GM23338 (cell line): ENCODE results near the gene FLVCR1. TPM values are rescaled to one million over a fixed set of nuclear protein-coding genes. Genes with fewer than 3 reads are reported as not detected.

Experiments
- ATAC-seq: fragments of 200-7000 bp; cut with Tn5 transposase; 3 replicates; pipeline ENCODE4 v1.9.1; 2020
- DNase-seq: peaks from one replicate; pipeline ENCODE4 v3.0.0-alpha.2; 2015; ENCODE audit warnings: low spot score
- H2AFZ ChIP-seq: fragments of 200-600 bp; sonication (generic); 2 replicates; pipeline ENCODE4 v1.8.0; 2016; ENCODE audit warnings: antibody characterized with exemption, mild to moderate bottlenecking, moderate library complexity
- H3F3A ChIP-seq: fragments of 200-600 bp; sonication (generic); replicated peaks from 2 replicates; pipeline ENCODE4 v1.8.0; 2017; ENCODE audit warnings: antibody characterized with exemption, mixed run types, low read depth
- H3K27ac ChIP-seq: fragments of 200-600 bp; sonication (generic); 2 replicates; pipeline ENCODE4 v1.6.1; 2016; ENCODE audit warnings: low read depth
- H3K27me3 ChIP-seq: fragments of 200-600 bp; sonication (generic); 2 replicates; pipeline ENCODE4 v1.8.0; 2016; ENCODE audit warnings: mild to moderate bottlenecking, mixed run types, moderate library complexity; ENCODE audit not compliant: insufficient read depth
- H3K36me3 ChIP-seq: fragments of 200-600 bp; sonication (generic); 2 replicates; pipeline ENCODE4 v1.8.0; 2016; ENCODE audit warnings: mild to moderate bottlenecking; ENCODE audit not compliant: insufficient read depth
- H3K4me1 ChIP-seq: fragments of 200-600 bp; sonication (generic); 2 replicates; pipeline ENCODE4 v1.8.0; 2016; ENCODE audit warnings: mild to moderate bottlenecking, moderate library complexity; ENCODE audit not compliant: insufficient read depth
- H3K4me2 ChIP-seq: fragments of 200-600 bp; sonication (generic); 2 replicates; pipeline ENCODE4 v1.7.1; 2017; ENCODE audit warnings: mixed run types
- H3K4me3 ChIP-seq: fragments of 200-600 bp; sonication (generic); 2 replicates; pipeline ENCODE4 v1.6.1; 2016; ENCODE audit warnings: mixed run types
- H3K79me2 ChIP-seq: fragments of 200-600 bp; sonication (generic); replicated peaks from 2 replicates; pipeline ENCODE4 v1.8.0; 2017; ENCODE audit warnings: mild to moderate bottlenecking; ENCODE audit not compliant: insufficient read depth
- H3K9me2 ChIP-seq: fragments of 200-600 bp; sonication (generic); 2 replicates; pipeline ENCODE4 v1.8.0; 2017; ENCODE audit not compliant: insufficient read depth
- H4K20me1 ChIP-seq: fragments of 200-600 bp; sonication (generic); replicated peaks from 2 replicates; pipeline ENCODE4 v1.8.0; 2017; ENCODE audit warnings: mild to moderate bottlenecking; ENCODE audit not compliant: insufficient read depth
- H3K27ac Mint-ChIP-seq: 2 replicates; pipeline ENCODE4 v1.8.0; 2020; ENCODE audit warnings: inconsistent platforms, mild to moderate bottlenecking, moderate library complexity, mixed read lengths
- H3K27me3 Mint-ChIP-seq: 3 replicates; pipeline ENCODE4 v1.8.0; 2022; ENCODE audit warnings: low read depth, mild to moderate bottlenecking, moderate library complexity, mixed read lengths, inconsistent platforms; ENCODE audit not compliant: insufficient read depth, poor library complexity
- H3K36me3 Mint-ChIP-seq: 3 replicates; pipeline ENCODE4 v1.8.0; 2021; ENCODE audit warnings: low read depth, mild to moderate bottlenecking, inconsistent platforms, moderate library complexity, mixed read lengths
- H3K4me1 Mint-ChIP-seq: 3 replicates; pipeline ENCODE4 v1.8.0; 2020; ENCODE audit warnings: mild to moderate bottlenecking, inconsistent platforms, mixed read lengths
- H3K4me3 Mint-ChIP-seq: 3 replicates; pipeline ENCODE4 v1.8.0; 2021; ENCODE audit warnings: moderate library complexity, mild to moderate bottlenecking, inconsistent platforms, mixed read lengths
- H3K9me3 Mint-ChIP-seq: 3 replicates; pipeline ENCODE4 v1.8.0; 2020; ENCODE audit warnings: moderate library complexity, mild to moderate bottlenecking, inconsistent platforms, mixed read lengths
- CREB1 ChIP-seq: fragments of 250-450 bp; sonication (Bioruptor Pico); IDR thresholded peaks from 2 replicates; pipeline ENCODE4 v1.5.0; 2020; ENCODE audit warnings: low read depth, mild to moderate bottlenecking, moderate library complexity
- EZH2 ChIP-seq: fragments of 200-600 bp; sonication (generic); IDR thresholded peaks from one replicate; pipeline ENCODE4 v1.8.0; 2017; ENCODE audit warnings: antibody characterized with exemption, mild to moderate bottlenecking, low read depth; ENCODE audit not compliant: unreplicated experiment
- JUNB ChIP-seq: IDR thresholded peaks from one replicate; pipeline ENCODE4 v1.6.1; 2016; ENCODE audit warnings: antibody characterized with exemption; ENCODE audit not compliant: unreplicated experiment
- NANOG ChIP-seq: IDR thresholded peaks from 2 replicates; pipeline ENCODE4 v1.6.1; 2016; ENCODE audit warnings: antibody characterized with exemption, borderline replicate concordance
- POLR2AphosphoS5 ChIP-seq: IDR thresholded peaks from 2 replicates; pipeline ENCODE4 v1.6.1; 2016; ENCODE audit warnings: antibody characterized with exemption, low read depth
- STAT1 ChIP-seq: IDR thresholded peaks from one replicate; pipeline ENCODE4 v1.6.1; 2016; ENCODE audit warnings: antibody characterized with exemption; ENCODE audit not compliant: unreplicated experiment
- ZNF114 ChIP-seq: fragments of 250-450 bp; sonication (Bioruptor Pico); IDR thresholded peaks from 2 replicates; pipeline ENCODE4 v1.5.0; 2020; ENCODE audit warnings: mild to moderate bottlenecking, moderate library complexity
- ZNF331 ChIP-seq: fragments of 250-450 bp; sonication (Bioruptor Pico); IDR thresholded peaks from 2 replicates; pipeline ENCODE4 v1.5.0; 2020; ENCODE audit warnings: low read depth, mild to moderate bottlenecking, moderate library complexity
- polyA plus RNA-seq: library from polyadenylated mRNA; unstranded; fragments of >200 nt; fragmentation: Nextera tagmentation; extraction: Ambion mirVana; gene quantifications from 2 replicates; pipeline ENCODE4 v1.2.1, GENCODE V29; 2016
- total RNA-seq: library from RNA; depleted of rRNA; stranded (reverse); fragments of >200 nt; shearing (Covaris generic); gene quantifications from 2 replicates; pipeline ENCODE4 v1.2.3, GENCODE V29; 2014
- TF ChIP-seq, protein P1 (sequence below): fragments of 250-450 bp; sonication (Bioruptor Pico); IDR thresholded peaks from 2 replicates; pipeline ENCODE4 v1.5.0; 2020; ENCODE audit warnings: mild to moderate bottlenecking, moderate library complexity
- TF ChIP-seq, protein P2 (sequence below), 2 experiments: fragments of 200-600 bp in 1 of 2; sonication (generic) in 1 of 2; conservative IDR thresholded peaks; 2 replicates each; pipeline versions ENCODE4 v1.5.1 to v1.6.1; 2016 to 2017; ENCODE audit warnings: antibody characterized with exemption in 2 of 2, low read depth in 2 of 2, mild to moderate bottlenecking in 2 of 2, moderate library complexity in 1 of 2
- TF ChIP-seq, protein P3 (sequence below): IDR thresholded peaks from one replicate; pipeline ENCODE4 v1.6.1; 2018; ENCODE audit warnings: antibody characterized with exemption; ENCODE audit not compliant: unreplicated experiment
- TF ChIP-seq, protein P4 (sequence below): IDR thresholded peaks from 2 replicates; pipeline ENCODE4 v1.6.1; 2016; ENCODE audit warnings: antibody characterized with exemption

FLVCR1 gene
- total and polyA plus RNA-seq, 2 experiments from 2014 or later: 60.5 to 93.5 TPM

DNA sequence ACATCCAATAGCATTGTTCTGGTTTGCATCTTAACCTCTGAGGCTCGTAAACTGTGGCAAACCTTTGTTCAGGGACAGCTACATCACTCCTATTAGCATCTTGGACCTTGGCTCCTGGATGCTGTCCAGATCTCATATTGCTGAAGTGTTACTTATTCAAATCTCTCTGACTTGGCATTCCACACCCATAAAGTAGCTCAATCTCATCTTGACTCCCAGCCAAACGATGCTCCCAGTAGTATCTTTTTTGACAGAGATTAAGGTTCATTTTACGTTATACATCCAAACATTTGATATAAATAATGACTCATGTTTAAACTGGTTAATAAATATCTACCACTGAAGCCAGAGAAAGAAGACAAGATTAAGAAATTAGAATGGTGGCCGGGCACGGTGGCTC lies 4.4 kb upstream of the FLVCR1 start (continued):
- TF ChIP-seq, protein P1, sequence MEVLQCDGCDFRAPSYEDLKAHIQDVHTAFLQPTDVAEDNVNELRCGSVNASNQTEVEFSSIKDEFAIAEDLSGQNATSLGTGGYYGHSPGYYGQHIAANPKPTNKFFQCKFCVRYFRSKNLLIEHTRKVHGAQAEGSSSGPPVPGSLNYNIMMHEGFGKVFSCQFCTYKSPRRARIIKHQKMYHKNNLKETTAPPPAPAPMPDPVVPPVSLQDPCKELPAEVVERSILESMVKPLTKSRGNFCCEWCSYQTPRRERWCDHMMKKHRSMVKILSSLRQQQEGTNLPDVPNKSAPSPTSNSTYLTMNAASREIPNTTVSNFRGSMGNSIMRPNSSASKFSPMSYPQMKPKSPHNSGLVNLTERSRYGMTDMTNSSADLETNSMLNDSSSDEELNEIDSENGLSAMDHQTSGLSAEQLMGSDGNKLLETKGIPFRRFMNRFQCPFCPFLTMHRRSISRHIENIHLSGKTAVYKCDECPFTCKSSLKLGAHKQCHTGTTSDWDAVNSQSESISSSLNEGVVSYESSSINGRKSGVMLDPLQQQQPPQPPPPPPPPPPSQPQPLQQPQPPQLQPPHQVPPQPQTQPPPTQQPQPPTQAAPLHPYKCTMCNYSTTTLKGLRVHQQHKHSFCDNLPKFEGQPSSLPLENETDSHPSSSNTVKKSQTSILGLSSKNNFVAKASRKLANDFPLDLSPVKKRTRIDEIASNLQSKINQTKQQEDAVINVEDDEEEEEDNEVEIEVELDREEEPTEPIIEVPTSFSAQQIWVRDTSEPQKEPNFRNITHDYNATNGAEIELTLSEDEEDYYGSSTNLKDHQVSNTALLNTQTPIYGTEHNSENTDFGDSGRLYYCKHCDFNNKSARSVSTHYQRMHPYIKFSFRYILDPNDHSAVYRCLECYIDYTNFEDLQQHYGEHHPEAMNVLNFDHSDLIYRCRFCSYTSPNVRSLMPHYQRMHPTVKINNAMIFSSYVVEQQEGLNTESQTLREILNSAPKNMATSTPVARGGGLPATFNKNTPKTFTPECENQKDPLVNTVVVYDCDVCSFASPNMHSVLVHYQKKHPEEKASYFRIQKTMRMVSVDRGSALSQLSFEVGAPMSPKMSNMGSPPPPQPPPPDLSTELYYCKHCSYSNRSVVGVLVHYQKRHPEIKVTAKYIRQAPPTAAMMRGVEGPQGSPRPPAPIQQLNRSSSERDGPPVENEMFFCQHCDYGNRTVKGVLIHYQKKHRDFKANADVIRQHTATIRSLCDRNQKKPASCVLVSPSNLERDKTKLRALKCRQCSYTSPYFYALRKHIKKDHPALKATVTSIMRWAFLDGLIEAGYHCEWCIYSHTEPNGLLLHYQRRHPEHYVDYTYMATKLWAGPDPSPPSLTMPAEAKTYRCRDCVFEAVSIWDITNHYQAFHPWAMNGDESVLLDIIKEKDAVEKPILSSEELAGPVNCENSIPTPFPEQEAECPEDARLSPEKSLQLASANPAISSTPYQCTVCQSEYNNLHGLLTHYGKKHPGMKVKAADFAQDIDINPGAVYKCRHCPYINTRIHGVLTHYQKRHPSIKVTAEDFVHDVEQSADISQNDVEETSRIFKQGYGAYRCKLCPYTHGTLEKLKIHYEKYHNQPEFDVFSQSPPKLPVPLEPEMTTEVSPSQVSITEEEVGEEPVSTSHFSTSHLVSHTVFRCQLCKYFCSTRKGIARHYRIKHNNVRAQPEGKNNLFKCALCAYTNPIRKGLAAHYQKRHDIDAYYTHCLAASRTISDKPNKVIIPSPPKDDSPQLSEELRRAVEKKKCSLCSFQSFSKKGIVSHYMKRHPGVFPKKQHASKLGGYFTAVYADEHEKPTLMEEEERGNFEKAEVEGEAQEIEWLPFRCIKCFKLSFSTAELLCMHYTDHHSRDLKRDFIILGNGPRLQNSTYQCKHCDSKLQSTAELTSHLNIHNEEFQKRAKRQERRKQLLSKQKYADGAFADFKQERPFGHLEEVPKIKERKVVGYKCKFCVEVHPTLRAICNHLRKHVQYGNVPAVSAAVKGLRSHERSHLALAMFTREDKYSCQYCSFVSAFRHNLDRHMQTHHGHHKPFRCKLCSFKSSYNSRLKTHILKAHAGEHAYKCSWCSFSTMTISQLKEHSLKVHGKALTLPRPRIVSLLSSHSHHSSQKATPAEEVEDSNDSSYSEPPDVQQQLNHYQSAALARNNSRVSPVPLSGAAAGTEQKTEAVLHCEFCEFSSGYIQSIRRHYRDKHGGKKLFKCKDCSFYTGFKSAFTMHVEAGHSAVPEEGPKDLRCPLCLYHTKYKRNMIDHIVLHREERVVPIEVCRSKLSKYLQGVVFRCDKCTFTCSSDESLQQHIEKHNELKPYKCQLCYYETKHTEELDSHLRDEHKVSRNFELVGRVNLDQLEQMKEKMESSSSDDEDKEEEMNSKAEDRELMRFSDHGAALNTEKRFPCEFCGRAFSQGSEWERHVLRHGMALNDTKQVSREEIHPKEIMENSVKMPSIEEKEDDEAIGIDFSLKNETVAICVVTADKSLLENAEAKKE: no peak
- no peak for TF ChIP-seq ZNF114
- TF ChIP-seq STAT1: no peak
- no peak for TF ChIP-seq ZNF331 (CRISPR knock-in tag)
- no peak for TF ChIP-seq NANOG
- no peak for TF ChIP-seq JUNB
- TF ChIP-seq EZH2: no peak

DNA sequence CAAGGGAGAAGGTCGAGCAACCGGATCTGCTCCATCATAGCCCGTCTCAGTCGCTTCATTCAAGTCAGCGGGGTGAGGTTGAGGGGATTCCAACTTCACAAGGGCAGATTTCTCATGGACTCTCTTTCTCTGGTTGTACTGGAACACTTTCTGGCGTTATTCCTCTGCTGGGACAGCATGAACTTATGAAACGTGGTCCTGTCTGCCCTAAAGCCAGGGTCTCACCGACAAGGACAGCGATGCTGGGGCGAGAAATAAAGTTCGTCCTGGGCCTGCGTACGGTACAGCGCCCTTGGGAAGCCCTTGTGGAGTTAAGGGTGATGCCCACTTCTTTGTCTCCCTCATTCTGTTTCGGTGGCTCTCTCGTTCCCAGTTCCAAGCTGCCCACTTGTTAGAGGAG lies 1.3 kb upstream of the FLVCR1 start:
- peaks cover 21% of the 10 kb centered on the region for H3K27me3 Mint-ChIP-seq
- Histone ChIP-seq H3K4me2 (peak overlapping the region; percentile 92), H4K20me1 (peaks cover 33% of the 10 kb centered on the region), H3K79me2 (peaks cover 88% of the 10 kb centered on the region), H3K9me2 (no peaks in the 10 kb centered on the region; the same call in 1 of the 2 replicates), H3K4me3 (peak overlapping the region; percentile 86), H3K27me3 (no peaks in the 10 kb centered on the region), H3K36me3 (peaks cover 7% of the 10 kb centered on the region; the same call in 1 of the 2 replicates), H3K4me1 (peaks cover 33% of the 10 kb centered on the region), H3K27ac (0 out of 2 replicates have a peak overlapping the region, but pooled peaks have one; percentile 76), H2AFZ (no peak overlapping the region), H3F3A (peaks cover 16% of the 10 kb centered on the region; the same call in 1 of the 2 replicates)
- H3K36me3 Mint-ChIP-seq: peaks cover 28% of the 10 kb centered on the region
- ATAC-seq (no peak), DNase-seq (peak; percentile 27)
- no peak overlapping the region; the same call in 2 of the 3 replicates for H3K4me3 Mint-ChIP-seq
- peaks cover 13% of the 10 kb centered on the region for H3K9me3 Mint-ChIP-seq
- peak overlapping the region; percentile 79; the same call in 1 of the 2 replicates for H3K27ac Mint-ChIP-seq
- TF ChIP-seq ZNF331 (CRISPR knock-in tag): no peak
- TF ChIP-seq CREB1: no peak
- no peak; the same call in 1 of the 2 replicates for TF ChIP-seq POLR2AphosphoS5
- no peak for TF ChIP-seq STAT1
- TF ChIP-seq, protein P2, sequence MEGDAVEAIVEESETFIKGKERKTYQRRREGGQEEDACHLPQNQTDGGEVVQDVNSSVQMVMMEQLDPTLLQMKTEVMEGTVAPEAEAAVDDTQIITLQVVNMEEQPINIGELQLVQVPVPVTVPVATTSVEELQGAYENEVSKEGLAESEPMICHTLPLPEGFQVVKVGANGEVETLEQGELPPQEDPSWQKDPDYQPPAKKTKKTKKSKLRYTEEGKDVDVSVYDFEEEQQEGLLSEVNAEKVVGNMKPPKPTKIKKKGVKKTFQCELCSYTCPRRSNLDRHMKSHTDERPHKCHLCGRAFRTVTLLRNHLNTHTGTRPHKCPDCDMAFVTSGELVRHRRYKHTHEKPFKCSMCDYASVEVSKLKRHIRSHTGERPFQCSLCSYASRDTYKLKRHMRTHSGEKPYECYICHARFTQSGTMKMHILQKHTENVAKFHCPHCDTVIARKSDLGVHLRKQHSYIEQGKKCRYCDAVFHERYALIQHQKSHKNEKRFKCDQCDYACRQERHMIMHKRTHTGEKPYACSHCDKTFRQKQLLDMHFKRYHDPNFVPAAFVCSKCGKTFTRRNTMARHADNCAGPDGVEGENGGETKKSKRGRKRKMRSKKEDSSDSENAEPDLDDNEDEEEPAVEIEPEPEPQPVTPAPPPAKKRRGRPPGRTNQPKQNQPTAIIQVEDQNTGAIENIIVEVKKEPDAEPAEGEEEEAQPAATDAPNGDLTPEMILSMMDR (conservative IDR thresholded peaks at IDR 0.05; ENCODE audit: low read depth in 2 of 2): no peak
- TF ChIP-seq, protein P3, sequence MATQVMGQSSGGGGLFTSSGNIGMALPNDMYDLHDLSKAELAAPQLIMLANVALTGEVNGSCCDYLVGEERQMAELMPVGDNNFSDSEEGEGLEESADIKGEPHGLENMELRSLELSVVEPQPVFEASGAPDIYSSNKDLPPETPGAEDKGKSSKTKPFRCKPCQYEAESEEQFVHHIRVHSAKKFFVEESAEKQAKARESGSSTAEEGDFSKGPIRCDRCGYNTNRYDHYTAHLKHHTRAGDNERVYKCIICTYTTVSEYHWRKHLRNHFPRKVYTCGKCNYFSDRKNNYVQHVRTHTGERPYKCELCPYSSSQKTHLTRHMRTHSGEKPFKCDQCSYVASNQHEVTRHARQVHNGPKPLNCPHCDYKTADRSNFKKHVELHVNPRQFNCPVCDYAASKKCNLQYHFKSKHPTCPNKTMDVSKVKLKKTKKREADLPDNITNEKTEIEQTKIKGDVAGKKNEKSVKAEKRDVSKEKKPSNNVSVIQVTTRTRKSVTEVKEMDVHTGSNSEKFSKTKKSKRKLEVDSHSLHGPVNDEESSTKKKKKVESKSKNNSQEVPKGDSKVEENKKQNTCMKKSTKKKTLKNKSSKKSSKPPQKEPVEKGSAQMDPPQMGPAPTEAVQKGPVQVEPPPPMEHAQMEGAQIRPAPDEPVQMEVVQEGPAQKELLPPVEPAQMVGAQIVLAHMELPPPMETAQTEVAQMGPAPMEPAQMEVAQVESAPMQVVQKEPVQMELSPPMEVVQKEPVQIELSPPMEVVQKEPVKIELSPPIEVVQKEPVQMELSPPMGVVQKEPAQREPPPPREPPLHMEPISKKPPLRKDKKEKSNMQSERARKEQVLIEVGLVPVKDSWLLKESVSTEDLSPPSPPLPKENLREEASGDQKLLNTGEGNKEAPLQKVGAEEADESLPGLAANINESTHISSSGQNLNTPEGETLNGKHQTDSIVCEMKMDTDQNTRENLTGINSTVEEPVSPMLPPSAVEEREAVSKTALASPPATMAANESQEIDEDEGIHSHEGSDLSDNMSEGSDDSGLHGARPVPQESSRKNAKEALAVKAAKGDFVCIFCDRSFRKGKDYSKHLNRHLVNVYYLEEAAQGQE: no peak
- TF ChIP-seq, protein P4, sequence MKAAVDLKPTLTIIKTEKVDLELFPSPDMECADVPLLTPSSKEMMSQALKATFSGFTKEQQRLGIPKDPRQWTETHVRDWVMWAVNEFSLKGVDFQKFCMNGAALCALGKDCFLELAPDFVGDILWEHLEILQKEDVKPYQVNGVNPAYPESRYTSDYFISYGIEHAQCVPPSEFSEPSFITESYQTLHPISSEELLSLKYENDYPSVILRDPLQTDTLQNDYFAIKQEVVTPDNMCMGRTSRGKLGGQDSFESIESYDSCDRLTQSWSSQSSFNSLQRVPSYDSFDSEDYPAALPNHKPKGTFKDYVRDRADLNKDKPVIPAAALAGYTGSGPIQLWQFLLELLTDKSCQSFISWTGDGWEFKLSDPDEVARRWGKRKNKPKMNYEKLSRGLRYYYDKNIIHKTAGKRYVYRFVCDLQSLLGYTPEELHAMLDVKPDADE: no peak
- peaks cover 35% of the 10 kb centered on the region for H3K4me1 Mint-ChIP-seq
